Kidney (tissue), 14 donors: Measurements from ENCODE around the gene PPIL1. TPM values are rescaled to one million over a fixed set of nuclear protein-coding genes. Genes with fewer than 3 reads are reported as not detected.

ENCODE experiments used
- DNase-seq, 5 donors: peaks; one replicate each; pipeline ENCODE4 v3.0.0-alpha.2; 2013 to 2020
- FAIRE-seq: peaks from 2 replicates; lab custom pipeline; 2012; peaks lifted over from hg19 to GRCh38; lab: Jason Lieb, UNC
- H3K27ac ChIP-seq, 2 donors: one replicate each; pipeline ENCODE4 v1.7.0; 2013; ENCODE audit warnings: low read depth in 2 of 2, low read length in 2 of 2, inconsistent platforms in 1 of 2
- H3K27me3 ChIP-seq: one replicate; pipeline ENCODE4 v1.7.1; 2013; ENCODE audit warnings: low read length, inconsistent platforms; ENCODE audit not compliant: control insufficient read depth, insufficient read depth
- H3K36me3 ChIP-seq, 3 donors: one replicate each; pipeline versions ENCODE4 v1.7.0 to v1.7.1; 2013; ENCODE audit warnings: low read length in 3 of 3, control low read depth in 1 of 3, inconsistent platforms in 1 of 3; ENCODE audit not compliant: insufficient read depth in 3 of 3, control insufficient read depth in 2 of 3
- H3K4me1 ChIP-seq, 3 donors: one replicate each; pipeline versions ENCODE4 v1.7.0 to v1.7.1; 2013; ENCODE audit warnings: low read length in 3 of 3, inconsistent platforms in 1 of 3, low read depth in 1 of 3; ENCODE audit not compliant: control insufficient read depth in 2 of 3, insufficient read depth in 2 of 3
- H3K4me3 ChIP-seq, 3 donors: one replicate each; pipeline versions ENCODE4 v1.7.0 to v1.8.1; 2013; ENCODE audit warnings: low read length in 3 of 3, control low read depth in 1 of 3, inconsistent platforms in 1 of 3
- H3K9ac ChIP-seq, 3 donors: one replicate each; pipeline versions ENCODE4 v1.7.0 to v1.7.1; 2013; ENCODE audit warnings: low read length in 3 of 3, control low read depth in 1 of 3, inconsistent platforms in 1 of 3
- H3K9me3 ChIP-seq, 3 donors: one replicate each; pipeline versions ENCODE4 v1.7.0 to v1.7.1; 2013; ENCODE audit warnings: low read length in 3 of 3, control low read depth in 1 of 3, inconsistent platforms in 1 of 3; ENCODE audit not compliant: control insufficient read depth in 2 of 3, insufficient read depth in 1 of 3
- CTCF ChIP-seq: IDR thresholded peaks from 3 replicates; pipeline ENCODE4 v1.5.1; 2012; ENCODE audit warnings: mild to moderate bottlenecking, moderate library complexity, borderline replicate concordance; ENCODE audit not compliant: insufficient read depth; ENCODE audit errors: extremely low read depth
- intact Hi-C: fragments of 100-400 bp; cut with DNase I; formaldehyde crosslinking; loops from one replicate; pipeline ENCODE4 v1.11.1; 2022
- polyA plus RNA-seq: library from polyadenylated mRNA; stranded (reverse); fragments of 350-450 nt; fragmentation: Illumina TruSeq; extraction: RNeasy Lipid Tissue Mini Kit (QIAGEN cat#74804); gene quantifications from one replicate; pipeline ENCODE4 v1.2.3, GENCODE V29; 2014; ENCODE audit warnings: low read depth, low replicate concordance; ENCODE audit not compliant: insufficient read depth
- total RNA-seq: library from RNA; stranded (reverse); fragmentation: NEBNext Ultra II Directional; extraction: Animal tissue kit (Norgen Biotek cat#: 25700); gene quantifications from one replicate; pipeline ENCODE4 v1.2.1, GENCODE V29; 2021
- donor health status: control.
- donor health status: control.
- donor health status: control.
- donor health status: control.
- donor health status: control.
- donor health status: DM: yes; HTN: yes; CAD: no.
- donor health status: Normal renal cell carcinoma (clear cell type).

The PPIL1 gene
- total and polyA plus RNA-seq, 2 donors from 2014 or later, result 21.3 to 40.1 TPM

GRCh38 chr6:36830577-36830976, 44.0 kb downstream of the PPIL1 start:
- peak overlapping the region; percentile 35 to 58 for H3K27ac ChIP-seq

DNA sequence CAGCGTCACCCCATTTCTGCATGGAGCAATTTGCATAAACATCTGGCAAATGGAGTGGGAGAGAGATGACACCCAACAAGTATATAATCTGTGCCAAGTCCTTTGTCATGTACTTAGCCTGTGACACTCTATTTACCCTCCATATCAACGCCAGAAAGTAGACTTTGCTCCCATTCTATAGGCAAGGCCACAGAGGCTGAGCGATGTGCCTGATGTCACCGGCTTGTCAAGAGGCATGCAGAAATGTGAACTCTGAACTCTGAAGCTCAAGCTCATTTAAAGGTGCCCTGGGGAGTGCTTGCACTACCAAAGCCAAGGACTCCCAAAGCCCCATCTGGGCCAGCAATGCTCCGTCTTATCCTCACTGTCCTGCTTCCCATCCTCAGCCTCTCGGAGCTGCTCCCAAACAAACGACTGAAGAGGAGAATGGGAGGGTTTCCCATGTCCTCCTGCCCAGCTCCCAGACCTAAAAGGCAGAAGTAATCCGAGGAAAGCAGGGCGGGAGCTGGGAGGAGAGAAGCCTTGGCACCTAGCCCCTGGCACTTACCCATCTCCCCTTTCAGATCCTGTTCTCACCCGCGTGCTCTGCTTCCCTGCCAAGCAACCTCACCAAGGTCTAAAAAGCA, 44.6 kb downstream of the PPIL1 start:
- no peaks in the 10 kb centered on the region for H3K9me3 ChIP-seq
- DNase-seq (no peak), FAIRE-seq (no peak)
- H3K27me3 ChIP-seq, result no peaks in the 10 kb centered on the region
- no peak overlapping the region for H3K4me3 ChIP-seq
- no peak for TF ChIP-seq CTCF
- no peaks in the 10 kb centered on the region for H3K36me3 ChIP-seq
- intact Hi-C loops, result no loop called here
- peaks cover 0 to 32% (median 28%) of the 10 kb centered on the region in 3 donors for H3K4me1 ChIP-seq
- peak overlapping the region; percentile 35 to 58 for H3K27ac ChIP-seq
- no peak overlapping the region for H3K9ac ChIP-seq

More at GRCh38 chr6:36830577-36830976, 44.0 kb downstream of the PPIL1 start:
- H3K9ac ChIP-seq, result no peak overlapping the region
- H3K36me3 ChIP-seq, result no peaks in the 10 kb centered on the region
- no peaks in the 10 kb centered on the region for H3K27me3 ChIP-seq
- DNase-seq, result no peak
- no peak for TF ChIP-seq CTCF
- FAIRE-seq, result no peak
- H3K9me3 ChIP-seq, result no peaks in the 10 kb centered on the region
- peaks cover 0 to 33% (median 26%) of the 10 kb centered on the region in 3 donors for H3K4me1 ChIP-seq
- H3K4me3 ChIP-seq, result no peak overlapping the region
- intact Hi-C loops, result no loop called here

- FAIRE-seq, result no peak
- peak in 2 of 5 donors; percentile 77 to 79 for DNase-seq
- no peak for TF ChIP-seq CTCF
- intact Hi-C loops, result no loop called here
- Histone ChIP-seq H3K27ac (peak overlapping the region; percentile 71 to 78), H3K36me3 (no peaks in the 10 kb centered on the region), H3K9me3 (no peaks in the 10 kb centered on the region), H3K4me3 (no peak overlapping the region), H3K4me1 (peaks cover 0 to 34% (median 28%) of the 10 kb centered on the region in 3 donors), H3K9ac (peak overlapping the region in 1 of 3 donors; percentile 26), H3K27me3 (no peaks in the 10 kb centered on the region)
Observed at GRCh38 chr6:36827261-36828079, 47.1 kb downstream of the PPIL1 start.
